ENCODE data around the gene CAPN12. TPM values are rescaled to one million over a fixed set of nuclear protein-coding genes. Genes with fewer than 3 reads are reported as not detected.
A peak's percentile ranks its signal among the peaks of the same experiment; 100 is the strongest.

The CAPN12 gene
- total and polyA plus RNA-seq, 4 experiments from 2014 or later: 3.9 to 19.5 (median 13.3) TPM

DNA sequence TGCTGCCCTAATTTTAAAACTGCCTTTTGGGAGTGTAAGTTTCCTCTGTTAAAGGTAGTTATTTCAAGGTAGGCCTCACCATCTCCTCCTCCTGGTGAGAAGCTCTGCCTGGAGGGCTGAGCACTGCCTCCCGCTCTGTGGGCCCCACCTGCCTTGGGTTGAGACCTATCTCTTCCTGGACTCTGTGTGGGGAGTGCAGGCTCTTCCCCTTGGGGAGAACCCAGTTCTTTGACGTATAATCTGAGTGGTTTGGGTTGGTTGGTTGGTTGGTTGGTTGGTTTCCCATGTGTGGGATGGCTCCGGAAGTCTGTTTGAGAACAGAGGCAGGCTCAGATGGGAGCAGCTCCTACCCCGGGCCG lies 57.8 kb downstream of the CAPN12 start:
- Mint-ChIP-seq H3K27ac (peak overlapping the region; percentile 83 to 94 (median 92)), H3K36me3 (peaks cover 5 to 7% of the 10 kb centered on the region in 2 donors), H3K27me3 (no peaks in the 10 kb centered on the region), H3K4me1 (peaks cover 46 to 89% (median 72%) of the 10 kb centered on the region in 4 donors), H3K9me3 (no peaks in the 10 kb centered on the region), H3K4me3 (peak overlapping the region; percentile 57 to 81 (median 66))
- peak; percentile 47 to 81 (median 60) for DNase-seq
- Histone ChIP-seq H3K4me1 (ENCODE audit: insufficient read depth, low read length) (peaks cover 96% of the 10 kb centered on the region), H3K36me3 (ENCODE audit: insufficient read depth, low read length) (no peaks in the 10 kb centered on the region), H3K4me3 (ENCODE audit: low read length in 2 of 2) (no peak overlapping the region), H3K27ac (ENCODE audit: low read depth, low read length) (peak overlapping the region; percentile 58), H3K9me3 (ENCODE audit: control insufficient read depth in 1 of 2, low read length in 2 of 2) (no peaks in the 10 kb centered on the region), H3K27me3 (ENCODE audit: insufficient read depth, low read length) (no peaks in the 10 kb centered on the region)
- POLR2A ChIA-PET (ENCODE audit: partially characterized antibody): interaction anchor here (1.3 to 2.5 kb wide), 5 partner anchors 17 to 52 kb away, joined by 3 to 18 read pairs (median 7); partner anchors contain the start of gene ACTN4
- intact Hi-C loops (cut with micrococcal nuclease): no loop called here
- CTCF ChIA-PET (ENCODE audit: partially characterized antibody): interaction anchor here (0.6 to 1.3 kb wide), 3 partner anchors 13 to 780 kb away, joined by 3 to 5 read pairs (median 3); partner anchors contain the start of genes ACTN4 and WDR87

DNA sequence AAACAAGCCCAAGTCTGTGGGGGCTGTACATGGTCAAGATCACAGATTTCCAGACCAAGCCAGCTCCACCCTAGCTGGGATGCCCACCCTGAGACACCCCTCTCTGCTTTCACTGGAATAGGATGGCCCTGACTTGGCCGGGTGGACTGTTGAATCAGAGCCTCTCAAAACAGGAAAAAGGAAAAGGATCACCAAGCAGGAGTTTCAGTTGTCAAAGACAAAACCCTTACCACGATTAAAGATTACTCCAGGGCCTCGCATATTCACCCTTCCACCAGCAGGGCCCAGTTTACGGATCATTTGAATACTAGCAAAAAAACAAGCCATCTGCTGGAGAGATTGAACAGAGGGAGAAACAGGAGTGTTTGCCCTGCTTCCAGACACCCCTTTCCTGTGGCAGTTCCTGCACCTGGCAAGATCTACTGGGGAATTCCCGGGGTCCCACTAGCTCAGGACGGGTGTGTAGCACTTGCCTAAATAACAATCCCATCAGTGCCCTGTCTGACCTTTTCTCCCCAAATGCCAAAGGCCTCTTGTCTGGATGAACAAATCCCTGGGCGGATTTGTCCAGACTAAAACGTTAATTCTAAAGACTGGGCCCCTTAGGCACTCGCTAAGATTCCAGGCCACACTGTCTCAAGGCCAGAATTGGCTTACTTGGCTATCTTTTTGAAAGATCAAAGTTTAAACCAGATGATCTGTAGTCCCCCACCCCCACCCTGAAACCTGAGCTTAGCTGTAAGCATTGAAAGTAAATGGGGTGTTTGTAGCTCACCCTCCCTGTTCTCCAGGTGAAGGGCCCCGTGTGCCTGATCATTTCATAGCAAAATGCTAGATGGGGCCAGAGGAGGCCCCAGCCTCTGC lies 58.4 kb downstream of the CAPN12 start:
- H3K4me1 ChIP-seq (ENCODE audit: insufficient read depth, low read length): peaks cover 96% of the 10 kb centered on the region
- Mint-ChIP-seq H3K9me3 (no peaks in the 10 kb centered on the region), H3K36me3 (peaks cover 5 to 11% of the 10 kb centered on the region in 2 donors), H3K4me1 (peaks cover 51 to 90% (median 74%) of the 10 kb centered on the region in 4 donors), H3K27me3 (no peaks in the 10 kb centered on the region), H3K4me3 (peak overlapping the region; percentile 57 to 81 (median 66)), H3K27ac (peak overlapping the region; percentile 83 to 94 (median 92))
- peak in 2 of 5 donors; percentile 30 to 46 for DNase-seq
- ChIA-PET POLR2A (ENCODE audit: partially characterized antibody) (interaction anchor here (1.3 to 2.5 kb wide), 5 partner anchors 16 to 51 kb away, joined by 3 to 18 read pairs (median 7); partner anchors contain the start of gene ACTN4), CTCF (ENCODE audit: partially characterized antibody) (interaction anchor here (0.6 to 1.3 kb wide), 3 partner anchors 12 to 780 kb away, joined by 3 to 5 read pairs (median 3); partner anchors contain the start of genes ACTN4 and WDR87)
- H3K9me3 ChIP-seq (ENCODE audit: control insufficient read depth in 1 of 2, low read length in 2 of 2): no peaks in the 10 kb centered on the region
- intact Hi-C loops (cut with micrococcal nuclease): no loop called here
- peak overlapping the region; percentile 58 for H3K27ac ChIP-seq (ENCODE audit: low read depth, low read length)
- H3K36me3 ChIP-seq (ENCODE audit: insufficient read depth, low read length): no peaks in the 10 kb centered on the region
- H3K4me3 ChIP-seq (ENCODE audit: low read length in 2 of 2): no peak overlapping the region
- H3K27me3 ChIP-seq (ENCODE audit: insufficient read depth, low read length): no peaks in the 10 kb centered on the region

DNA sequence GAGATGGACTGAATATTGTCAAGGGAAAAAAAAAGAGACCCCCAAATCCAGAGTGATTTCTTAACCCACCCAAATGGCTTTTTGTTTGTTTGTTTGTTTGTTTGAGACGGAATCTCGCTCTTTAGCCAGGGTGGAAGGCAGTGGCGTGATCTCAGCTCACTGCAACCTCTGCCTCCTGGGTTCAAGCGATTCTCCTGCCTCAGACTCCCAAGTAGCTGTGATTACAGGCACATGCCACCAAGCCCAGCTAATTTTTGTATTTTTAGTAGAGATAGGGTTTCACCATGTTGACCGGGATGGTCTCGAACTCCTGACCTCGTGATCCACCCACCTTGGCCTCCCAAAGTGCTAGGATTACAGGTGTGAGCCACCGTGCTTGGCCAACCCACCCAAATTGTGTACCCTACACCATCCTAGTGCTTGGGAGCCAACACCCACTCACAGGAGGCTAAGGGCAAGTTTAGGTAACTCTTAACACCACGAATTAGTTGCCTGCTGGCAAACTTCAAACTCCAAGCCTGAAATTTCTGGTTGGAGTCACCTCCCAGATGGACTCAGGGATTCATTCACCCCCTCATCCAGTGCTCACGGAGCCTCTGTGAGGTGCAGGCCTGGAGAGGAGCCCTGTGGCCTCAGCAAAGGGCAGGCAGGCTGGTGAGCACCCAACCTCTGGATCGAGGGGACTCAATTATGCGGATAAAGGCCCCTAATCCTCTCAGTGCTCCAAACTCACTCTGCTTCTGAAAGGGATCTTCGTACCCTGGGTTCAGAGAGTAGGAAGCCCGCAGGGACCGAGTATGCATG lies 59.2 kb downstream of the CAPN12 start:
- Histone ChIP-seq H3K36me3 (ENCODE audit: insufficient read depth, low read length) (no peaks in the 10 kb centered on the region), H3K27me3 (ENCODE audit: insufficient read depth, low read length) (no peaks in the 10 kb centered on the region), H3K4me1 (ENCODE audit: insufficient read depth, low read length) (peaks cover 96% of the 10 kb centered on the region), H3K4me3 (ENCODE audit: low read length in 2 of 2) (no peak overlapping the region), H3K27ac (ENCODE audit: low read depth, low read length) (peak overlapping the region; percentile 58), H3K9me3 (ENCODE audit: control insufficient read depth in 1 of 2, low read length in 2 of 2) (no peaks in the 10 kb centered on the region)
- CTCF ChIA-PET (ENCODE audit: partially characterized antibody): interaction anchor here (1.3 kb wide), 1 partner anchor 11 kb away, joined by 3 read pairs; no protein-coding TSS in a partner anchor
- intact Hi-C loops (cut with micrococcal nuclease): no loop called here
- Mint-ChIP-seq H3K36me3 (peaks cover 5 to 10% of the 10 kb centered on the region in 2 donors), H3K27me3 (no peaks in the 10 kb centered on the region), H3K4me3 (peak overlapping the region in 4 of 8 donors; percentile 4 to 81 (median 54)), H3K27ac (peak overlapping the region; percentile 89 to 97 (median 96)), H3K4me1 (peaks cover 54 to 92% (median 75%) of the 10 kb centered on the region in 4 donors), H3K9me3 (no peaks in the 10 kb centered on the region)
- no peak for DNase-seq
- POLR2A ChIA-PET (ENCODE audit: partially characterized antibody): interaction anchor here (1.8 to 2.5 kb wide), 3 partner anchors 16 to 38 kb away, joined by 7 to 18 read pairs (median 12); partner anchors contain the start of gene ACTN4

DNA sequence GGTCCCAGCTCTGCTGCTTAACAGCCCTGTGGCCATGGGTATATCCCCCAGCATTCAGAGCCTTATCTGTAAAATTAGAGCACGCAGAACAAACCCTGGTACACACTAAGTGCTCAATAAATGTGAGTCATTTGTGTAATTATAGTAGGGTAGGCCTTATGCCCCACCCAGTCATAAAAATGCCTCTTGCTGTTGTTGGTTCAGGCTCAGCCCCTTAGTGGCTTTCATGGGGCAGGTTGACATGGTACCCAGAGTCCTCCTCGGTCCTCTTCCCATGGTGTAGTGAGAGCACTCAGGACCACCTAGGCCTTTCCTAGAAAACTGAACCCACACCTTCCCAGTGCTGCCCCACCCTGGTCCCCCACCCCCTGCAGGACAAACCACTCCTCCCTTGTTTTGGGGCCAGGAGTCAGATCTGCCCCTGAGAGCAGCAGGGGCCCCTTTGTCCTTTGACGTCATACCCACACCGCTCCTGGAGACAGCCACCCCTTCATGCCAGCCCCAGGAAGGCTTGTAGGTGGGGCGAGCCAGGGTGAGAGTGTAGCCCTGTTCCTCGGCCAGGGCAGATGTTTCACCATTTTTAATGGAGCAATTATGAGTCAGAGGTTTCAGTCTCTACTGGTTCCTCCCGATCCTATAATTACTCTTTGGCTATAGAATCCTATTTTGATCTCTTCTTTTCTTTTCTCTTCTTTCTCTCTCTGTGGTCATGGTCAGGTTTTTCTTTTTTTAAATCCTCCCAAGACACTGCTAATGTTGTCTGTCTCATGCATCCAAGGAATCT lies 60.0 kb downstream of the CAPN12 start:
- Histone ChIP-seq H3K36me3 (ENCODE audit: insufficient read depth, low read length) (no peaks in the 10 kb centered on the region), H3K4me3 (ENCODE audit: low read length in 2 of 2) (no peak overlapping the region), H3K9me3 (ENCODE audit: control insufficient read depth in 1 of 2, low read length in 2 of 2) (no peaks in the 10 kb centered on the region), H3K27ac (ENCODE audit: low read depth, low read length) (peak overlapping the region; percentile 58), H3K4me1 (ENCODE audit: insufficient read depth, low read length) (peaks cover 98% of the 10 kb centered on the region), H3K27me3 (ENCODE audit: insufficient read depth, low read length) (no peaks in the 10 kb centered on the region)
- CTCF ChIA-PET (ENCODE audit: partially characterized antibody): interaction anchor here (1.2 to 3.6 kb wide), 3 partner anchors 10 to 49 kb away, joined by 3 to 17 read pairs (median 5); no protein-coding TSS in a partner anchor
- peak in 4 of 5 donors; percentile 46 to 76 (median 50) for DNase-seq
- Mint-ChIP-seq H3K4me1 (peaks cover 57 to 92% (median 76%) of the 10 kb centered on the region in 4 donors), H3K27me3 (no peaks in the 10 kb centered on the region), H3K4me3 (peak overlapping the region in 6 of 8 donors; percentile 35 to 80 (median 52)), H3K27ac (peak overlapping the region; percentile 89 to 97 (median 96)), H3K9me3 (no peaks in the 10 kb centered on the region), H3K36me3 (peaks cover 5 to 11% of the 10 kb centered on the region in 2 donors)
- intact Hi-C loops (cut with micrococcal nuclease): no loop called here
- POLR2A ChIA-PET (ENCODE audit: partially characterized antibody): interaction anchor here (0.7 to 2.5 kb wide), 5 partner anchors 10 to 146 kb away, joined by 3 to 7 read pairs (median 3); partner anchors contain the start of gene ACTN4

DNA sequence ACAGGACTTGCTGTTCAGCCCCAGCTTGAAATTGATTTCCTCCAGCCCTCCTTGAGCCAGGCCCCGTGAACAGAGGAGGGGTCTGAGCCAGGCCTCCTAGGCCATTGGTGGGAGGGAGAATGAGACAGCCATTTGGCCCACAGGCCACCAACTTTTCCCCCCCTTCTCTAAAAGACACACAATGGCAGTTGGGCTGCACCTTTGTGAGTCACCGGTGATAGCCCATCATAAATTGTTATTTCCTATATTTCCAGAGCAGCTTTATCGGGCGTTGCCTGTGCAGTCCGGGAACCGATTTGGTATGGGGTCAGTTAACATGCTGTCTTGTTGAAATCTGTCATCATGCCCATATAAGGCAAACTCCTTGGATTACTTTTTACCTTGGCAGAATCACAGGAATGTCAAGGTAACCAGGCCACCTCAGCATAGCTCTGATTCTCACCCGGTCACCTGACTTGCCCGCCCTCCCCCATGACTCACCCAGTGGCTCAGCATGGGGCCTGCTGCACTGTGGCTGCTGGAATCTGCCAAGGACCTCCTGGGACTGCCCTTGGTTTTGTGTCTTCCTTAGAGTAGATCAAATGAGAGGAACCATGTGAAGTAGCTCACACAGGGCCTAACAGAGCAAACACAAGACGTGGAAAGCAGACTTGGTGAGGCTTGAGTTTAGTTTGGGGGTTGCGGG lies 60.7 kb downstream of the CAPN12 start:
- intact Hi-C loops (cut with micrococcal nuclease): no loop called here
- peaks cover 98% of the 10 kb centered on the region for H3K4me1 ChIP-seq (ENCODE audit: insufficient read depth, low read length)
- DNase-seq: peak in 2 of 5 donors; percentile 35 to 89
- ChIA-PET POLR2A (ENCODE audit: partially characterized antibody) (interaction anchor here (0.7 to 2.5 kb wide), 7 partner anchors 9 to 145 kb away, joined by 3 to 7 read pairs (median 3); partner anchors contain the start of gene ACTN4), CTCF (ENCODE audit: partially characterized antibody) (interaction anchor here (1.2 to 3.6 kb wide), 3 partner anchors 10 to 48 kb away, joined by 3 to 17 read pairs (median 5); no protein-coding TSS in a partner anchor)
- no peaks in the 10 kb centered on the region for H3K27me3 ChIP-seq (ENCODE audit: insufficient read depth, low read length)
- Mint-ChIP-seq H3K27ac (peak overlapping the region; percentile 89 to 97 (median 96)), H3K4me3 (peak overlapping the region in 7 of 8 donors; percentile 35 to 80 (median 53)), H3K27me3 (no peaks in the 10 kb centered on the region), H3K9me3 (no peaks in the 10 kb centered on the region), H3K4me1 (peaks cover 59 to 94% (median 79%) of the 10 kb centered on the region in 4 donors), H3K36me3 (peaks cover 5 to 11% of the 10 kb centered on the region in 2 donors)
- no peaks in the 10 kb centered on the region for H3K36me3 ChIP-seq (ENCODE audit: insufficient read depth, low read length)
- no peak overlapping the region for H3K4me3 ChIP-seq (ENCODE audit: low read length in 2 of 2)
- H3K27ac ChIP-seq (ENCODE audit: low read depth, low read length): peak overlapping the region; percentile 58
- no peaks in the 10 kb centered on the region for H3K9me3 ChIP-seq (ENCODE audit: control insufficient read depth in 1 of 2, low read length in 2 of 2)
